ENCODE measurements around the gene CAMK2N1. TPM values are rescaled to one million over a fixed set of nuclear protein-coding genes. Genes with fewer than 3 reads are reported as not detected.

The CAMK2N1 gene
- total RNA-seq, 2 experiments from 2014 or later, result 0.48 to 0.49 TPM

DNA sequence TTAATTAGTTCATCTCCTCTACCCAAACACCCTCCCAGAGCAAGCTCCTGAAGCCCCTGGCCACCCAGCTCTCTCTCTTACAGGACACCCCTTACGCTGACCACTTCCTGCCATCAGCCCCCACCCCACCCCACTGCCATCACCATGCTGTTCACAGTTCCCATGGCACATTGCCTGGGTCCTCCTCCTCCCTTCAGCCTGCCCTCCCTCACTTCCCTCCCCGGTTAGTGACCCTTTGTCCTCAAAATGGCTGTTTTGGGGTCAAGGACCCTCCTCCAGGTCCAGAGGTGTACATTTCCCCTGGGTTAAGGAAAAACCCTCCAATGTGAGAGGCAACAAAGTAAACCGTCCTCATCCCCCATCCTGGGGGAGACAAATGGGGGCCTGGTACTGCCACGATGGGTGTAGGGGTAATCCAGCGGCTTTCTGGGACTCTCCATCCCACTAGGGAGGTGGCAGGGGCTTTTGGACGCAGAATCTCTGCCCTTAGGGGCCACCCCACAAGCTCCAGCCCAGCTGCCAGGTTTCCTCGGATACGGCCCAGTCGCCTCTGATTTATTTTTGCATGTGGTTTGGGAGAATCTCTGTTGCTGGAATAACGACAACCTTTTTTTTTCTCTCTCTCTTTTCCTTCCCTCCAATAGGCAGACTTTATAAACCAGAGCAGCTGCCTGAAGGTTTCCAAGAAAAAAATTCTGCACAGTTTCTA, 8.5 kb downstream of the CAMK2N1 start:
- H3K4me1 Mint-ChIP-seq, result peaks cover 2% of the 10 kb centered on the region
- CTCF ChIA-PET, result no interaction called here
- H3K36me3 Mint-ChIP-seq (ENCODE audit: low read depth), result no peaks in the 10 kb centered on the region
- H3K4me3 Mint-ChIP-seq, result no peak overlapping the region
- no peak overlapping the region for H3K27ac Mint-ChIP-seq
- H3K9me3 Mint-ChIP-seq (ENCODE audit: low read depth), result no peaks in the 10 kb centered on the region
- ATAC-seq (no peak), DNase-seq (no peak)
- peaks cover 69% of the 10 kb centered on the region for H3K27me3 Mint-ChIP-seq
- intact Hi-C loops (cut with DNase I, micrococcal nuclease), result no loop called here
- POLR2A ChIA-PET, result no interaction called here

- Mint-ChIP-seq H3K4me3 (no peak overlapping the region), H3K4me1 (peaks cover 2% of the 10 kb centered on the region), H3K27me3 (peaks cover 66% of the 10 kb centered on the region), H3K27ac (no peak overlapping the region), H3K36me3 (ENCODE audit: low read depth) (no peaks in the 10 kb centered on the region), H3K9me3 (ENCODE audit: low read depth) (no peaks in the 10 kb centered on the region)
- ATAC-seq, result no peak
- POLR2A ChIA-PET, result no interaction called here
- no peak for DNase-seq
- CTCF ChIA-PET, result no interaction called here
- intact Hi-C loops (cut with DNase I, micrococcal nuclease), result no loop called here
These were observed 9.6 kb downstream of the CAMK2N1 start for GRCh38 chr1:20476265-20477038.

- H3K36me3 Mint-ChIP-seq (ENCODE audit: low read depth), result no peaks in the 10 kb centered on the region
- no peak overlapping the region for H3K4me3 Mint-ChIP-seq
- no peaks in the 10 kb centered on the region for H3K9me3 Mint-ChIP-seq (ENCODE audit: low read depth)
- ChIA-PET POLR2A (no interaction called here), CTCF (no interaction called here)
- intact Hi-C loops (cut with DNase I, micrococcal nuclease), result no loop called here
- H3K27ac Mint-ChIP-seq, result no peak overlapping the region
- ATAC-seq, result no peak
- peaks cover 2% of the 10 kb centered on the region for H3K4me1 Mint-ChIP-seq
- no peak for DNase-seq
- H3K27me3 Mint-ChIP-seq, result peaks cover 62% of the 10 kb centered on the region
These were observed 11.0 kb downstream of the CAMK2N1 start for GRCh38 chr1:20474996-20475395.

- intact Hi-C loops (cut with DNase I, micrococcal nuclease), result no loop called here
- Mint-ChIP-seq H3K27me3 (peaks cover 60% of the 10 kb centered on the region), H3K36me3 (ENCODE audit: low read depth) (no peaks in the 10 kb centered on the region), H3K9me3 (ENCODE audit: low read depth) (no peaks in the 10 kb centered on the region), H3K4me1 (peaks cover 2% of the 10 kb centered on the region), H3K4me3 (no peak overlapping the region), H3K27ac (no peak overlapping the region)
- DNase-seq (no peak), ATAC-seq (no peak)
- ChIA-PET POLR2A (no interaction called here), CTCF (no interaction called here)
These were observed 11.6 kb downstream of the CAMK2N1 start for GRCh38 chr1:20474333-20474975.

- Mint-ChIP-seq H3K36me3 (ENCODE audit: low read depth) (no peaks in the 10 kb centered on the region), H3K4me1 (peaks cover 2% of the 10 kb centered on the region), H3K9me3 (ENCODE audit: low read depth) (no peaks in the 10 kb centered on the region), H3K27ac (no peak overlapping the region), H3K4me3 (no peak overlapping the region), H3K27me3 (peaks cover 57% of the 10 kb centered on the region)
- POLR2A ChIA-PET, result no interaction called here
- no peak for ATAC-seq
- intact Hi-C loops (cut with DNase I, micrococcal nuclease), result no loop called here
- no peak for DNase-seq
- CTCF ChIA-PET, result no interaction called here
These were observed 12.1 kb downstream of the CAMK2N1 start for GRCh38 chr1:20473894-20474293.

- Mint-ChIP-seq H3K9me3 (ENCODE audit: low read depth) (no peaks in the 10 kb centered on the region), H3K27me3 (peaks cover 53% of the 10 kb centered on the region), H3K4me1 (peaks cover 2% of the 10 kb centered on the region), H3K36me3 (ENCODE audit: low read depth) (no peaks in the 10 kb centered on the region), H3K27ac (no peak overlapping the region), H3K4me3 (no peak overlapping the region)
- ATAC-seq (peak; percentile 30), DNase-seq (peak; percentile 58)
- ChIA-PET CTCF (no interaction called here), POLR2A (no interaction called here)
- intact Hi-C loops (cut with DNase I, micrococcal nuclease), result no loop called here
These were observed 12.9 kb downstream of the CAMK2N1 start for GRCh38 chr1:20472860-20473711.

- no peak overlapping the region for H3K4me3 Mint-ChIP-seq
- H3K27me3 Mint-ChIP-seq, result peaks cover 55% of the 10 kb centered on the region
- no peaks in the 10 kb centered on the region for H3K36me3 Mint-ChIP-seq (ENCODE audit: low read depth)
- DNase-seq (no peak), ATAC-seq (no peak)
- ChIA-PET POLR2A (no interaction called here), CTCF (interaction anchor here (0.8 kb wide), 1 partner anchor 22 kb away, joined by 3 read pairs; no protein-coding TSS in a partner anchor)
- H3K9me3 Mint-ChIP-seq (ENCODE audit: low read depth), result no peaks in the 10 kb centered on the region
- intact Hi-C loops (cut with DNase I, micrococcal nuclease), result no loop called here
- no peak overlapping the region for H3K27ac Mint-ChIP-seq
- H3K4me1 Mint-ChIP-seq, result peaks cover 2% of the 10 kb centered on the region
These were observed 13.9 kb downstream of the CAMK2N1 start for GRCh38 chr1:20472121-20472520.

DNA sequence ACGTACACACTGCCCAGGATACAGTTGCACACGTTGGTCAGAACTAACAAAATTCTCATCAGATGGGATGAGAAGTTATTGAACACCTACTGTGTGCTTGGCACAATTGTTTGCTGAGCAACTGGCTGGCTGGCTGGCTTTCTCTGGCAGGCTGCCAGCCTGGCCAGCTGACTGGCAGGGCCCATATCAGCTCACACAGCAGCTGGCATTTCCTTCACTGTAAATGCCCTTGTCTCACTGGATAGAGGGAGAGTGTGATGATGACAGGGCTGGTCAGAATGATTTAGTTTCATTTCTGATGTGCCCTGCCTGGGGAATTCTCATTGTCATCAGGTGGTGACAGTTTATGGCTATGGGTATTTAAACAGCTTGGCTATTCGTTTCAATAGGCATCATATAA, 15.8 kb downstream of the CAMK2N1 start:
- POLR2A ChIA-PET, result no interaction called here

DNA sequence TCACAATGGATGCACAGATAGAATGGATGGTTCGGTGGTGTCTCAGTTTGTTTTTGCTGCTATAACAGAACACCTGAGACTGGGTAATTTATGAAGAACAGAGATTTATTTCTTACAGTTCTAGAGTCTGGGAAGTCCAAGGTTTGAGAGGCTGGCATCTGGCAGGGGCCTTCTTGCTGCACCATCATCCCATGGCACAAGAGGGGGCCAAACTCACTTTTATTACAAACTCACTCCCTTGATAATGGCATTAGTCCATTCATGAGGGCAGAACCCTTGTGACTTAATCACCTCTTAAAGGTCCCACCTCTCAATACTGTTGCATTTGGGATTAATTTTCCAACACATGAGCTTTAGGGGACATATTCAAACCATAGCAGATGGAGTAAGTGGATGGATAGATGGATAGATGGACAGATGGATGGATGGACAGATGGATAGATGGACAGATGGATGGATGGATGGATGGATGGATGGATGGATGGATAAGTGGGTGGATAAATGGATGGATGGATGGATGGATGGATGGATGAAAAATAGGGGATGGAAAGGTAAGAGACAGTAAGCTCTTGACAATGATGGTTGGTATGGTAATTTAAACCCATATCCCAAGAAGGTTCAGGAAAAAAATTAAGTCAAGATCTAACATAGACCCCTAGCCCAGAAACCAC, 16.5 kb downstream of the CAMK2N1 start:
- intact Hi-C loops (cut with DNase I, micrococcal nuclease), result no loop called here
- no peaks in the 10 kb centered on the region for H3K36me3 Mint-ChIP-seq (ENCODE audit: low read depth)
- POLR2A ChIA-PET, result no interaction called here
- DNase-seq, result no peak
- peaks cover 44% of the 10 kb centered on the region for H3K27me3 Mint-ChIP-seq
- H3K9me3 Mint-ChIP-seq (ENCODE audit: low read depth), result no peaks in the 10 kb centered on the region
- no peak for ATAC-seq
- CTCF ChIA-PET, result interaction anchor here (0.6 to 1.6 kb wide), 2 partner anchors 18 to 38 kb away, joined by 3 read pairs; no protein-coding TSS in a partner anchor
- no peak overlapping the region for H3K27ac Mint-ChIP-seq
- H3K4me3 Mint-ChIP-seq, result no peak overlapping the region
- H3K4me1 Mint-ChIP-seq, result peaks cover 8% of the 10 kb centered on the region

More for the DNA sequence above, 15.8 kb downstream of the CAMK2N1 start:
- Mint-ChIP-seq H3K36me3 (ENCODE audit: low read depth) (no peaks in the 10 kb centered on the region), H3K9me3 (ENCODE audit: low read depth) (no peaks in the 10 kb centered on the region), H3K4me3 (no peak overlapping the region), H3K27ac (no peak overlapping the region), H3K27me3 (peaks cover 50% of the 10 kb centered on the region), H3K4me1 (peaks cover 8% of the 10 kb centered on the region)
- intact Hi-C loops (cut with DNase I, micrococcal nuclease), result no loop called here
- no peak for ATAC-seq
- CTCF ChIA-PET, result interaction anchor here (0.6 to 1.6 kb wide), 3 partner anchors 17 to 106 kb away, joined by 3 to 5 read pairs (median 3); no protein-coding TSS in a partner anchor
- no peak for DNase-seq

DNA sequence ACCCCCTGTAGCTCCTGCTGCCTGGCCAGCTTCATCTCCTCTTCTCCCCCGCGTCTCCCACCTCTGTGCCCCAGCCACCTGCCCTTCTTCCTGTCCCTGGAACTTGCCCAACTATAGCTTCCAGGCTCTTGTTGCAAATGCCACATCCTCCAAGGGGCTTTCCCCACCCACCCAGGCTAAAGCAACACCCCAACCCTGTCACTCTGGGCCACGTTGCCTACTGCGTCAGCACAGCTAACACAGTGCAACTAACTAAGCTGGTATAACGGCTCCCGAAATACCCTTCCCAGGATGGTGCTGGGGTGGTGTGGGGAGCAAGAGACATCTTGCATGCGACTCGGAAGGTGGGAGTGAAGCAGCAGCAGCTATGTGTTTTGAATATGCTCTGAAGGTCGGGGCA, 19.7 kb downstream of the CAMK2N1 start:
- peaks cover 26% of the 10 kb centered on the region for H3K27me3 Mint-ChIP-seq
- H3K4me3 Mint-ChIP-seq, result no peak overlapping the region
- peaks cover 6% of the 10 kb centered on the region for H3K4me1 Mint-ChIP-seq
- H3K36me3 Mint-ChIP-seq (ENCODE audit: low read depth), result no peaks in the 10 kb centered on the region
- ChIA-PET CTCF (interaction anchor here (0.5 to 1.2 kb wide), 5 partner anchors 10 to 83 kb away, joined by 3 to 5 read pairs (median 3); no protein-coding TSS in a partner anchor), POLR2A (interaction anchor here (0.6 kb wide), 1 partner anchor 42 kb away, joined by 3 read pairs; the partner anchor contains the start of gene MUL1)
- H3K9me3 Mint-ChIP-seq (ENCODE audit: low read depth), result no peaks in the 10 kb centered on the region
- DNase-seq, result peak; percentile 69
- no peak overlapping the region for H3K27ac Mint-ChIP-seq
- ATAC-seq, result peak; percentile 78
- intact Hi-C loops (cut with DNase I, micrococcal nuclease), result no loop called here

DNA sequence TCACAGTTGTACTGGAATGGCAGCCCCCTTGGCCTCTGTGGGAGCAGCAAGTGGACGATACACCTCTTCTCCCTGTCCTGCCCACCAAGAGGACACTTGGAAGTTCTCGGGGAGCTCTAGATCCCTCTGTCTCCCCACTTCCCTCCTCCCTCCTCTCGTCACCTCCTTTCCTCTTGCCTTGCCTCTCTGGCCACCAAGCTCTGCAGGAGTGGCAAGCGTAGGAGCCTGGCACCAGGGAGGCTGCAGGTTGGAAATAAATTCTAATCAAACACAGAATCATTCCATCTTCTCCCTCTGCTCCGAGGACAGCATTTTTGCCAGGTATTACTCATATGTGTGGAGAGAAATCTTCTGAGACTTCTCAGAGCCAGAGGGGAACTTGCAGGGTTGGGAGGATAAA, 20.8 kb downstream of the CAMK2N1 start:
- H3K27ac Mint-ChIP-seq, result no peak overlapping the region
- CTCF ChIA-PET, result interaction anchor here (0.8 to 0.9 kb wide), 2 partner anchors 26 to 110 kb away, joined by 3 to 5 read pairs; no protein-coding TSS in a partner anchor
- ATAC-seq (no peak), DNase-seq (no peak)
- intact Hi-C loops (cut with DNase I, micrococcal nuclease), result no loop called here
- no peaks in the 10 kb centered on the region for H3K36me3 Mint-ChIP-seq (ENCODE audit: low read depth)
- no peak overlapping the region for H3K4me3 Mint-ChIP-seq
- peaks cover 6% of the 10 kb centered on the region for H3K4me1 Mint-ChIP-seq
- POLR2A ChIA-PET, result no interaction called here
- H3K27me3 Mint-ChIP-seq, result peaks cover 27% of the 10 kb centered on the region
- H3K9me3 Mint-ChIP-seq (ENCODE audit: low read depth), result no peaks in the 10 kb centered on the region
